HepG2 (cell line): ENCODE measurements around the gene MTHFD1L. TPM values are rescaled to one million over a fixed set of nuclear protein-coding genes. Genes with fewer than 3 reads are reported as not detected.
A peak's percentile ranks its signal among the peaks of the same experiment; 100 is the strongest.
"Not testable (repeated sequence)": the region's sequence is repeated elsewhere in the genome, so short reads cannot be mapped to it uniquely, and the experiment has no call there.

Experiments
- ARNTL ChIP-seq: sonication (generic); formaldehyde crosslinking; IDR thresholded peaks from 2 replicates; pipeline ENCODE4 v1.4.0; 2020; ENCODE audit warnings: mild to moderate bottlenecking, missing genetic modification reagents
- ATF3 ChIP-seq: sonication (generic); formaldehyde crosslinking; IDR thresholded peaks from 2 replicates; pipeline ENCODE4 v1.4.0; 2020; ENCODE audit warnings: missing genetic modification reagents
- BCL6 ChIP-seq: IDR thresholded peaks from 2 replicates; pipeline ENCODE4 v1.6.1; 2016; ENCODE audit warnings: missing genetic modification reagents, missing compliant biosample characterization
- ELF1 ChIP-seq: sonication (generic); formaldehyde crosslinking; IDR thresholded peaks from 2 replicates; pipeline ENCODE4 v1.4.0; 2020; ENCODE audit warnings: missing genetic modification reagents
- FOXA3 ChIP-seq: IDR thresholded peaks from 2 replicates; pipeline ENCODE4 v1.6.1; 2016; ENCODE audit warnings: missing genetic modification reagents, missing compliant biosample characterization
- HMGXB3 ChIP-seq: sonication (generic); formaldehyde crosslinking; IDR thresholded peaks from 2 replicates; pipeline ENCODE4 v1.4.0; 2020; ENCODE audit warnings: missing genetic modification reagents, borderline replicate concordance
- PRPF4 ChIP-seq: fragments of 200-400 bp; formaldehyde crosslinking; IDR thresholded peaks from 2 replicates; pipeline ENCODE4 v1.6.1; 2016; ENCODE audit warnings: low read length, low read depth; ENCODE audit not compliant: poor library complexity, severe bottlenecking
- XRCC5 ChIP-seq: fragments of 200-400 bp; formaldehyde crosslinking; optimal IDR thresholded peaks from 2 replicates; pipeline ENCODE3; 2017; ENCODE audit warnings: mild to moderate bottlenecking, low read length
- ZGPAT ChIP-seq: IDR thresholded peaks from 2 replicates; pipeline ENCODE4 v1.6.1; 2016; ENCODE audit warnings: mild to moderate bottlenecking
- ZHX2 ChIP-seq, 2 experiments: sonication (generic) in 1 of 2; formaldehyde crosslinking in 1 of 2; IDR thresholded peaks; 2 replicates each; pipeline versions ENCODE4 v1.6.1 to v1.9.0; 2014 to 2022; ENCODE audit warnings: antibody characterized with exemption in 1 of 2, borderline replicate concordance in 1 of 2, inconsistent platforms in 1 of 2, low read depth in 1 of 2, missing genetic modification reagents in 1 of 2
- ZKSCAN8 ChIP-seq: IDR thresholded peaks from 2 replicates; pipeline ENCODE4 v1.6.1; 2016; ENCODE audit warnings: borderline replicate concordance, missing genetic modification reagents, missing compliant biosample characterization
- polyA plus RNA-seq, 8 experiments: library from polyadenylated mRNA; depleted of rRNA in 3 of 8; stranded (reverse) in 7 of 8; unstranded in 1 of 8; fragments of >200 nt; fragmentation: Illumina TruSeq in 4 of 8; extraction: Trizol in 4 of 8; gene quantifications; 2 replicates each; pipeline versions ENCODE4 v1.2.1 to v1.2.3, GENCODE V29; 2011 to 2016; ENCODE audit warnings: low read depth in 4 of 8, missing spikeins in 1 of 8, mixed read lengths in 1 of 8; ENCODE audit not compliant: insufficient read depth in 1 of 8
- total RNA-seq, 5 experiments: library from RNA; depleted of rRNA; stranded (reverse); fragments of >200 nt; fragmentation: Illumina TruSeq; extraction: Trizol; gene quantifications; 2 replicates each; pipeline ENCODE4 v1.2.3, GENCODE V29; 2016; ENCODE audit warnings: low read depth in 1 of 5
- TF ChIP-seq, protein P1 (sequence below): sonication (generic); formaldehyde crosslinking; IDR thresholded peaks from 2 replicates; pipeline ENCODE4 v1.5.1; 2020; ENCODE audit warnings: mild to moderate bottlenecking, moderate library complexity, missing genetic modification reagents
- TF ChIP-seq, protein P2 (sequence below): IDR thresholded peaks from 2 replicates; pipeline ENCODE4 v1.6.1; 2016; ENCODE audit warnings: missing genetic modification reagents, missing compliant biosample characterization

MTHFD1L gene
- total and polyA plus RNA-seq, 2 of the 13 experiments (the other 11 are each of a cell fraction or from before 2014, with no cell fraction given): 24.0 to 39.6 TPM

GRCh38 chr6:151040888-151041521 lies 175.5 kb downstream of the MTHFD1L start (continued):
- peak; percentile 40; the same call in 1 of the 2 replicates for TF ChIP-seq ELF1 (CRISPR knock-in tag)
- peak; percentile 61; the same call in 1 of the 2 replicates for TF ChIP-seq ATF3 (CRISPR knock-in tag)
- TF ChIP-seq ZGPAT: peak; percentile 68; the same call in 1 of the 2 replicates
- TF ChIP-seq, protein P1, sequence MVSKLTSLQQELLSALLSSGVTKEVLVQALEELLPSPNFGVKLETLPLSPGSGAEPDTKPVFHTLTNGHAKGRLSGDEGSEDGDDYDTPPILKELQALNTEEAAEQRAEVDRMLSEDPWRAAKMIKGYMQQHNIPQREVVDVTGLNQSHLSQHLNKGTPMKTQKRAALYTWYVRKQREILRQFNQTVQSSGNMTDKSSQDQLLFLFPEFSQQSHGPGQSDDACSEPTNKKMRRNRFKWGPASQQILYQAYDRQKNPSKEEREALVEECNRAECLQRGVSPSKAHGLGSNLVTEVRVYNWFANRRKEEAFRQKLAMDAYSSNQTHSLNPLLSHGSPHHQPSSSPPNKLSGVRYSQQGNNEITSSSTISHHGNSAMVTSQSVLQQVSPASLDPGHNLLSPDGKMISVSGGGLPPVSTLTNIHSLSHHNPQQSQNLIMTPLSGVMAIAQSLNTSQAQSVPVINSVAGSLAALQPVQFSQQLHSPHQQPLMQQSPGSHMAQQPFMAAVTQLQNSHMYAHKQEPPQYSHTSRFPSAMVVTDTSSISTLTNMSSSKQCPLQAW (CRISPR knock-in tag): 0 out of 2 replicates have a peak, but pooled peaks have one; percentile 32
- TF ChIP-seq ARNTL (CRISPR knock-in tag): 0 out of 2 replicates have a peak, but pooled peaks have one; percentile 15
- TF ChIP-seq ZHX2 (IDR thresholded peaks at IDR 0.05; ENCODE audit: low read depth): peak; percentile 10; the same call in 1 of the 2 replicates
- TF ChIP-seq ZHX2 (CRISPR knock-in tag; IDR thresholded peaks at IDR 0.05; ENCODE audit: borderline replicate concordance): not testable (repeated sequence)
- peak; percentile 50 for TF ChIP-seq PRPF4
- TF ChIP-seq, protein P2, sequence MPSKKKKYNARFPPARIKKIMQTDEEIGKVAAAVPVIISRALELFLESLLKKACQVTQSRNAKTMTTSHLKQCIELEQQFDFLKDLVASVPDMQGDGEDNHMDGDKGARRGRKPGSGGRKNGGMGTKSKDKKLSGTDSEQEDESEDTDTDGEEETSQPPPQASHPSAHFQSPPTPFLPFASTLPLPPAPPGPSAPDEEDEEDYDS (CRISPR knock-in tag): 0 out of 2 replicates have a peak, but pooled peaks have one; percentile 12
- peak; percentile 25 for TF ChIP-seq XRCC5
- TF ChIP-seq ZKSCAN8: 0 out of 2 replicates have a peak, but pooled peaks have one; percentile 12
- TF ChIP-seq FOXA3 (CRISPR knock-in tag): 0 out of 2 replicates have a peak, but pooled peaks have one; percentile 15
- peak; percentile 93 for TF ChIP-seq BCL6 (CRISPR knock-in tag)
- TF ChIP-seq HMGXB3 (CRISPR knock-in tag): 0 out of 2 replicates have a peak, but pooled peaks have one; percentile 16
- TF ChIP-seq, all 625 proteins: peak for 70; not testable (repeated sequence) for 555
